IPS-20b (cell line): Measurements from ENCODE around the gene NEDD9.

ENCODE experiments used
- H3K27ac ChIP-seq: one replicate; pipeline ENCODE4 v1.5.1; 2013; ENCODE audit warnings: low read length
- H3K27me3 ChIP-seq: 2 replicates; pipeline ENCODE4 v1.6.1; 2013; ENCODE audit warnings: mild to moderate bottlenecking, low read length, inconsistent platforms; ENCODE audit not compliant: insufficient read depth
- H3K36me3 ChIP-seq: 2 replicates; pipeline ENCODE4 v1.6.1; 2013; ENCODE audit warnings: low read depth, mild to moderate bottlenecking, inconsistent platforms, low read length, moderate library complexity; ENCODE audit not compliant: insufficient read depth
- H3K4me1 ChIP-seq: 2 replicates; pipeline ENCODE4 v1.6.1; 2013; ENCODE audit warnings: mild to moderate bottlenecking, control low read depth, inconsistent platforms, low read length, moderate library complexity; ENCODE audit not compliant: insufficient read depth
- H3K4me3 ChIP-seq: 2 replicates; pipeline ENCODE4 v1.5.1; 2013; ENCODE audit warnings: mild to moderate bottlenecking, low read length, inconsistent platforms
- H3K9ac ChIP-seq: 2 replicates; pipeline ENCODE4 v1.6.1; 2013; ENCODE audit warnings: low read depth, mild to moderate bottlenecking, inconsistent platforms, low read length, moderate library complexity
- H3K9me3 ChIP-seq: 2 replicates; pipeline ENCODE4 v1.6.1; 2013; ENCODE audit warnings: mild to moderate bottlenecking, low read depth, low read length, inconsistent platforms; ENCODE audit not compliant: insufficient read depth

The NEDD9 gene

GRCh38 chr6:11210386-11211138, 21.9 kb downstream of the NEDD9 start:
- no peak overlapping the region for H3K4me3 ChIP-seq
- no peaks in the 10 kb centered on the region; the same call in 1 of the 2 replicates for H3K36me3 ChIP-seq
- no peak overlapping the region for H3K27ac ChIP-seq
- peaks cover 17% of the 10 kb centered on the region for H3K4me1 ChIP-seq
- no peaks in the 10 kb centered on the region for H3K9me3 ChIP-seq
- H3K27me3 ChIP-seq: no peaks in the 10 kb centered on the region
- no peak overlapping the region for H3K9ac ChIP-seq

GRCh38 chr6:11209906-11210305, 22.6 kb downstream of the NEDD9 start:
- Histone ChIP-seq H3K9ac (no peak overlapping the region), H3K9me3 (no peaks in the 10 kb centered on the region), H3K4me3 (no peak overlapping the region), H3K27ac (no peak overlapping the region), H3K27me3 (no peaks in the 10 kb centered on the region), H3K4me1 (peaks cover 19% of the 10 kb centered on the region), H3K36me3 (no peaks in the 10 kb centered on the region; the same call in 1 of the 2 replicates)

GRCh38 chr6:11209369-11209768, 23.1 kb downstream of the NEDD9 start:
- Histone ChIP-seq H3K9me3 (no peaks in the 10 kb centered on the region), H3K27me3 (no peaks in the 10 kb centered on the region), H3K4me1 (peaks cover 19% of the 10 kb centered on the region), H3K9ac (no peak overlapping the region), H3K4me3 (no peak overlapping the region), H3K27ac (no peak overlapping the region), H3K36me3 (no peaks in the 10 kb centered on the region; the same call in 1 of the 2 replicates)

- Histone ChIP-seq H3K27me3 (no peaks in the 10 kb centered on the region), H3K9me3 (no peaks in the 10 kb centered on the region), H3K36me3 (no peaks in the 10 kb centered on the region; the same call in 1 of the 2 replicates), H3K4me1 (peaks cover 22% of the 10 kb centered on the region), H3K27ac (no peak overlapping the region), H3K9ac (no peak overlapping the region), H3K4me3 (no peak overlapping the region)
These were observed 23.6 kb downstream of the NEDD9 start for GRCh38 chr6:11208854-11209253.

- no peak overlapping the region for H3K27ac ChIP-seq
These were observed 24.2 kb downstream of the NEDD9 start for GRCh38 chr6:11208267-11208666.

GRCh38 chr6:11207199-11207968, 25.1 kb downstream of the NEDD9 start:
- Histone ChIP-seq H3K9me3 (no peaks in the 10 kb centered on the region), H3K4me1 (peaks cover 36% of the 10 kb centered on the region), H3K9ac (no peak overlapping the region), H3K36me3 (no peaks in the 10 kb centered on the region), H3K27ac (no peak overlapping the region), H3K4me3 (no peak overlapping the region), H3K27me3 (no peaks in the 10 kb centered on the region)

More at GRCh38 chr6:11208267-11208666, 24.2 kb downstream of the NEDD9 start:
- H3K9ac ChIP-seq: no peak overlapping the region
- peaks cover 27% of the 10 kb centered on the region for H3K4me1 ChIP-seq
- no peaks in the 10 kb centered on the region for H3K27me3 ChIP-seq
- no peaks in the 10 kb centered on the region for H3K9me3 ChIP-seq
- H3K36me3 ChIP-seq: no peaks in the 10 kb centered on the region; the same call in 1 of the 2 replicates
- no peak overlapping the region for H3K4me3 ChIP-seq

- Histone ChIP-seq H3K9me3 (no peaks in the 10 kb centered on the region), H3K4me1 (peaks cover 38% of the 10 kb centered on the region), H3K9ac (no peak overlapping the region), H3K27ac (no peak overlapping the region), H3K27me3 (no peaks in the 10 kb centered on the region), H3K4me3 (no peak overlapping the region), H3K36me3 (no peaks in the 10 kb centered on the region)
These were observed 25.9 kb downstream of the NEDD9 start for GRCh38 chr6:11206576-11206975.

GRCh38 chr6:11204794-11205366, 27.6 kb downstream of the NEDD9 start:
- Histone ChIP-seq H3K9me3 (no peaks in the 10 kb centered on the region), H3K27ac (no peak overlapping the region), H3K9ac (no peak overlapping the region), H3K4me3 (no peak overlapping the region), H3K27me3 (no peaks in the 10 kb centered on the region), H3K4me1 (peaks cover 30% of the 10 kb centered on the region), H3K36me3 (0 out of 2 replicates have a peak, but pooled peaks cover 4% of the 10 kb centered on the region)

GRCh38 chr6:11204005-11204399, 28.5 kb downstream of the NEDD9 start:
- H3K9me3 ChIP-seq: no peaks in the 10 kb centered on the region
- no peak overlapping the region for H3K4me3 ChIP-seq
- H3K9ac ChIP-seq: peak overlapping the region; percentile 37; the same call in 1 of the 2 replicates
- H3K4me1 ChIP-seq: peaks cover 23% of the 10 kb centered on the region
- 0 out of 2 replicates have a peak, but pooled peaks cover 4% of the 10 kb centered on the region for H3K36me3 ChIP-seq
- H3K27me3 ChIP-seq: no peaks in the 10 kb centered on the region
- H3K27ac ChIP-seq: no peak overlapping the region

GRCh38 chr6:11203306-11204004, 29.0 kb downstream of the NEDD9 start:
- no peak overlapping the region; the same call in 1 of the 2 replicates for H3K4me3 ChIP-seq
- H3K36me3 ChIP-seq: 0 out of 2 replicates have a peak, but pooled peaks cover 4% of the 10 kb centered on the region
- peak overlapping the region; percentile 37; the same call in 1 of the 2 replicates for H3K9ac ChIP-seq
- H3K9me3 ChIP-seq: no peaks in the 10 kb centered on the region
- H3K27me3 ChIP-seq: no peaks in the 10 kb centered on the region
- no peak overlapping the region for H3K27ac ChIP-seq
- peaks cover 21% of the 10 kb centered on the region for H3K4me1 ChIP-seq
